Esophagus muscularis mucosa (tissue), 4 donors: ENCODE measurements around the gene MADCAM1. TPM values are rescaled to one million over a fixed set of nuclear protein-coding genes. Genes with fewer than 3 reads are reported as not detected.

ENCODE experiments used
- DNase-seq: peaks from one replicate; pipeline ENCODE4 v3.0.0-alpha.2; 2017; ENCODE audit errors: extremely low spot score
- H3K27ac ChIP-seq, 4 donors: fragments of 200-600 bp; sonication (generic); replicated peaks in 1 of 4; 1 replicate in 3 of 4; 2 replicates in 1 of 4; pipeline ENCODE4 v1.5.1; 2016 to 2019; ENCODE audit warnings: mild to moderate bottlenecking in 1 of 4
- H3K27me3 ChIP-seq, 4 donors: fragments of 200-600 bp; sonication (generic); one replicate each; pipeline versions ENCODE4 v1.5.1 to v1.6.0; 2016 to 2019
- H3K36me3 ChIP-seq, 4 donors: fragments of 200-600 bp; sonication (generic); one replicate each; pipeline ENCODE4 v1.5.1; 2016 to 2019
- H3K4me1 ChIP-seq, 4 donors: fragments of 200-600 bp; sonication (generic); one replicate each; pipeline ENCODE4 v1.5.1; 2016 to 2019
- H3K4me3 ChIP-seq, 4 donors: fragments of 200-600 bp; sonication (generic); 1 replicate in 2 of 4; 2 replicates in 2 of 4; pipeline ENCODE4 v1.5.1; 2016 to 2019; ENCODE audit warnings: mild to moderate bottlenecking in 4 of 4, moderate library complexity in 1 of 4
- H3K9me3 ChIP-seq, 4 donors: fragments of 200-600 bp; sonication (generic); 1 replicate in 3 of 4; 2 replicates in 1 of 4; pipeline ENCODE4 v1.5.1; 2016 to 2019
- EP300 ChIP-seq: sonication (generic); formaldehyde crosslinking; IDR thresholded peaks from one replicate; pipeline ENCODE4 v1.6.1; 2017; ENCODE audit warnings: antibody characterized with exemption
- POLR2A ChIP-seq: fragments of 450-650 bp; IDR thresholded peaks from one replicate; pipeline ENCODE4 v1.6.1; 2017; ENCODE audit warnings: antibody characterized with exemption, moderate library complexity, mild to moderate bottlenecking, low read depth
- POLR2AphosphoS5 ChIP-seq, 2 donors: sonication (generic); formaldehyde crosslinking; IDR thresholded peaks; one replicate each; pipeline ENCODE4 v1.6.1; 2017; ENCODE audit warnings: antibody characterized with exemption in 2 of 2
- WGBS: methylation state at CpG from one replicate; pipeline ENCODE4 v1.1.5; 2018; 5-methylcytosine and 5-hydroxymethylcytosine counted together
- intact Hi-C: fragments of 100-400 bp; cut with DNase I; formaldehyde crosslinking; loops from one replicate; pipeline ENCODE4 v1.15.1; 2023
- total RNA-seq, 4 donors: library from RNA; depleted of rRNA; stranded (reverse); fragments of >200 nt; gene quantifications; one replicate each; pipeline versions ENCODE4 v1.1.0 to v1.2.1, GENCODE V29; 2016
- TF ChIP-seq, protein P1 (sequence below), 3 experiments: fragments of 200-600 bp in 2 of 3; fragments of 450-650 bp in 1 of 3; sonication (generic) in 2 of 3; IDR thresholded peaks; one replicate each; pipeline ENCODE4 v1.5.1; 2017 to 2019; ENCODE audit warnings: antibody characterized with exemption in 3 of 3, mild to moderate bottlenecking in 2 of 3, moderate library complexity in 1 of 3

The MADCAM1 gene
- total RNA-seq, 4 donors from 2014 or later: 0.17 to 0.42 TPM; not detected in 2

DNA sequence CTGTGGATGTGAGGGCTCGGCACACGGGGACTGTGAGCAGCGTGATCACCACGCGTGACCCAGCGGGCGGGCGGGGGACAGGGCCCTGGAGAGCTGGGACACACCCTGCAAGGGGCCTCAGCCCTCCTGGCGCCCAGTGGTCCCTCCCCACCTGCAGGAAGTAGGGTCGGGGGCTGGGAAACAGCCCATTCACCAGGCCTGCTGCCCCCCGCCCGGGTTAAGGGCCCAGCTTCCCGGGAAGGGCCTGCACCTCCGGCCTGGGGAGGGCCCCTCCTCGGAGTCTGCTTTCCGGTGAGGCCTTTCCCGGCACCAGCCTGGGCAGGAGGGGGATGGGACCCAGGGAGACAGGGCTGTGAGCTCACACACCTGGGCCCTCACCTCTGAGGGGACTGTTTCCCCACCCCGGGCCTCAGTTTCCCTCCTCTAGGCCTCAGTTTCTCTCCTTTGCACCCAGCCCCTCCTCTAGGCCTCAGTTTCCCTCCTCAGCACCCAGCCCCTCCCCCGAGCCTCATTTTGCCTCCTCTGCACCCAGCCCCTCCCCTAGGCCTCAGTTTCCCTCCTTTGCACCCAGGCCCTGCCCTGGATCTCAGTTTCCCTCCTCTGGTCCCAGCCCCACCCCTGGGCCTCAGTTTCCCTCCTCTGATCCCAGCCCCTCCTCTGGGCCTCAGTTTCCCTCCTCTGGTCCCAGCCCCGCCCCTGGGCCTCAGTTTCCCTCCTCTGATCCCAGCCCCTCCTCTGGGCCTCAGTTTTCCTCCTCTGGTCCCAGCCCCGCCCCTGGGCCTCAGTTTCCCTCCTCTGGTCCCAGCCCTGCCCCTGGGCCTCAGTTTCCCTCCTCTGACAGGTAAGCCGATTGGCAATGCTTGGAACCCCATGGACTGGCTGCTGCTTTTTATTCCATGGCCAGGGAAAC is 1.9 kb upstream of the MADCAM1 start:
- Histone ChIP-seq H3K27me3 (peaks cover 3 to 50% (median 36%) of the 10 kb centered on the region in 4 donors), H3K4me3 (no peak overlapping the region), H3K36me3 (no peaks in the 10 kb centered on the region), H3K4me1 (peaks cover 14 to 39% (median 31%) of the 10 kb centered on the region in 4 donors), H3K9me3 (no peaks in the 10 kb centered on the region), H3K27ac (no peak overlapping the region)
- 55% methylated on average over 13 of the region's 22 CpGs for WGBS
- no peak for DNase-seq
- no peak for TF ChIP-seq EP300
- no peak for TF ChIP-seq POLR2AphosphoS5 (IDR thresholded peaks at IDR 0.05)
- TF ChIP-seq POLR2A: no peak
- TF ChIP-seq, protein P1, sequence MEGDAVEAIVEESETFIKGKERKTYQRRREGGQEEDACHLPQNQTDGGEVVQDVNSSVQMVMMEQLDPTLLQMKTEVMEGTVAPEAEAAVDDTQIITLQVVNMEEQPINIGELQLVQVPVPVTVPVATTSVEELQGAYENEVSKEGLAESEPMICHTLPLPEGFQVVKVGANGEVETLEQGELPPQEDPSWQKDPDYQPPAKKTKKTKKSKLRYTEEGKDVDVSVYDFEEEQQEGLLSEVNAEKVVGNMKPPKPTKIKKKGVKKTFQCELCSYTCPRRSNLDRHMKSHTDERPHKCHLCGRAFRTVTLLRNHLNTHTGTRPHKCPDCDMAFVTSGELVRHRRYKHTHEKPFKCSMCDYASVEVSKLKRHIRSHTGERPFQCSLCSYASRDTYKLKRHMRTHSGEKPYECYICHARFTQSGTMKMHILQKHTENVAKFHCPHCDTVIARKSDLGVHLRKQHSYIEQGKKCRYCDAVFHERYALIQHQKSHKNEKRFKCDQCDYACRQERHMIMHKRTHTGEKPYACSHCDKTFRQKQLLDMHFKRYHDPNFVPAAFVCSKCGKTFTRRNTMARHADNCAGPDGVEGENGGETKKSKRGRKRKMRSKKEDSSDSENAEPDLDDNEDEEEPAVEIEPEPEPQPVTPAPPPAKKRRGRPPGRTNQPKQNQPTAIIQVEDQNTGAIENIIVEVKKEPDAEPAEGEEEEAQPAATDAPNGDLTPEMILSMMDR (IDR thresholded peaks at IDR 0.05): no peak
- intact Hi-C loops: no loop called here

DNA sequence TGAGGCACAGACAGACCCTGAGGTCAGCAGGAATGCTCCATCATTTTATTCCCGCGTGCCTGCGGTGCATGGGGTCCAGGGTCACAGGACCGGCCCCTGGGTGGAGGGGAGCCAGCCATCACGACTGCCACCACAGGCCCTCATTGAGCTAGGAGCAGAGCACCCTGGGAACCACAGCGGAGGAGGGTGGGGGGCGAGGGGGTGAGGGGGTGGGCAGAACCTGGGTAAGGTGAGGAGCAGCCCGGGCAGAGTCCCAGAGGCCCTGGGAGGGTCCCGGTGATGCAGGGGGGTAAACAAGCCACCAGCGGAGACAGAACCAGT is 1.2 kb upstream of the MADCAM1 start:
- TF ChIP-seq POLR2A (no peak), POLR2AphosphoS5 (IDR thresholded peaks at IDR 0.05) (no peak), EP300 (no peak)
- TF ChIP-seq, protein P1 (IDR thresholded peaks at IDR 0.05): no peak
- H3K27me3 ChIP-seq: peaks cover 3 to 56% (median 37%) of the 10 kb centered on the region in 4 donors
- intact Hi-C loops: no loop called here
- no peaks in the 10 kb centered on the region for H3K36me3 ChIP-seq
- peaks cover 8 to 33% (median 25%) of the 10 kb centered on the region in 4 donors for H3K4me1 ChIP-seq
- H3K4me3 ChIP-seq: no peak overlapping the region
- no peaks in the 10 kb centered on the region for H3K9me3 ChIP-seq
- no peak overlapping the region for H3K27ac ChIP-seq
- no peak for DNase-seq
- 52% methylated on average over 9 of the region's 10 CpGs for WGBS

DNA sequence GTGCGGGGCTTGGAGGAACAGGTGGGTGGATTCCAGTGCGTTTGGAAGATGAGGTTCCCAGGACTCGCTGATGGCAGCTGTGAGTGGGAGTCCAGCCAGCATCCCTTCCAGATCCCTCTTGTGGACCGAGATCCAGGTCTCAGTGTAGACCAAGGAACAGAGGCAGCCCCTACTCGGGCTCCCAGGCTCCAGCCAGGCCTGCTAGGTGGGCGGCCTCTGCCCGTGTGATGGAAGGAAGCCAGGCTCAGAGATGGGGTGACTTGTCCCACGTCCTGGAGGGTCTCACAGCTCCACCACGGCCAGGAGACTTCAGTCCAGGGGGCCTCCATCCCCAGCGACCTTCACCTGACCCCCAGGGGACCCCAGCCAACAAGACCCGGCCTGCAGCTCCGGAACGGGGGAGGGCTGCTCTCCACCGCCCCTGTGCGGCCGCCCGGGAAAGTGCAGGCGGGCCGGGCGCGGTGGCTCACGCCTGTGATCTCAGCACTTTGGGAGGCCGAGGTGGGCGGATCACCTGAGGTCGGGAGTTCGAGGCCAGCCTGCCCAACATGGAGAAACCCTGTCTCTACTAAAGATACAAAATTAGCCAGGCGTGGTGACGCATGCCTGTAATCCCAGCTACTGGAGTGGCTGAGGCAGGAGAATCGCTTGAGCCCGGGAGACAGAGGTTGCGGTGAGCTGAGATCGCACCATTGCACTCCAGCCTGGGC is 729 bp upstream of the MADCAM1 start:
- WGBS: 45% methylated on average over 10 of the region's 32 CpGs
- H3K27me3 ChIP-seq: peaks cover 3 to 59% (median 37%) of the 10 kb centered on the region in 4 donors

DNA sequence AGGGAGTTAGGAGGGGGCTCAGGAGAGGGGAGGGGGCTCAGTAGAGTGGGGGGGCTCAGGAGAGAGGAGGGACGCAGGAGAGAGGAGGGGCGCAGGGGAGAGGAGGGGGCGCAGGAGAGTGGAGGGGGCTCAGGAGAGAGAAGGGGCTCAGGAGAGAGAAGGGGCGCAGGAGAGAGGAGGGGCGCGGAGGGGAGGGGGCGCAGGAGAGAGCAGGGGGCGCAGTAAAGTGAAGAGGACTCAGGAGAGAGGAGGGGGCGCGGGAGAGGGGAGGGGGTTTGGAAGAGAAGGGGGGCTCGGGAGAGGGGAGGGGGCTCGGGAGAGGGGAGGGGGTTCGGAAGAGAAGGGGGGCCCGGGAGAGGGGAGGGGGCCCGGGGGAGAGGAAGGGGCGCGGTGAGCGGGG is 700 bp downstream of the MADCAM1 start:
- Histone ChIP-seq H3K27me3 (peaks cover 3 to 63% (median 37%) of the 10 kb centered on the region in 4 donors), H3K4me3 (no peak overlapping the region), H3K27ac (no peak overlapping the region), H3K36me3 (no peaks in the 10 kb centered on the region), H3K9me3 (no peaks in the 10 kb centered on the region), H3K4me1 (peaks cover 8 to 31% (median 23%) of the 10 kb centered on the region in 4 donors)
- TF ChIP-seq EP300 (no peak), POLR2AphosphoS5 (IDR thresholded peaks at IDR 0.05) (no peak), POLR2A (no peak)
- TF ChIP-seq, protein P1 (IDR thresholded peaks at IDR 0.05): no peak
- DNase-seq: no peak
- intact Hi-C loops: no loop called here
- WGBS: 8% methylated on average over 18 of the region's 18 CpGs

More for the DNA sequence above, 729 bp upstream of the MADCAM1 start:
- DNase-seq: no peak
- Histone ChIP-seq H3K36me3 (no peaks in the 10 kb centered on the region), H3K27ac (no peak overlapping the region), H3K4me1 (peaks cover 8 to 31% (median 24%) of the 10 kb centered on the region in 4 donors), H3K9me3 (no peaks in the 10 kb centered on the region), H3K4me3 (no peak overlapping the region)
- intact Hi-C loops: no loop called here
- TF ChIP-seq POLR2A (no peak), POLR2AphosphoS5 (IDR thresholded peaks at IDR 0.05) (no peak), EP300 (no peak)
- TF ChIP-seq, protein P1 (IDR thresholded peaks at IDR 0.05): peak; percentile 35 to 77 (median 46)
